Activated naive CD4-positive, alpha-beta T cell treated with anti-CD3 and anti-CD28 coated beads, Interleukin-2, amount 50 U/mL, for 24 hours (primary cell): ENCODE measurements around the gene STAT1.

Experiments
- H3K27ac Mint-ChIP-seq: one replicate; pipeline ENCODE4 v1.8.0; 2021; ENCODE audit warnings: mild to moderate bottlenecking, mixed read lengths
- H3K27me3 Mint-ChIP-seq: one replicate; pipeline ENCODE4 v1.8.0; 2021; ENCODE audit warnings: mixed read lengths
- H3K36me3 Mint-ChIP-seq: one replicate; pipeline ENCODE4 v1.8.0; 2021; ENCODE audit warnings: mixed read lengths
- H3K4me1 Mint-ChIP-seq: one replicate; pipeline ENCODE4 v1.8.0; 2021; ENCODE audit warnings: mixed read lengths
- H3K4me3 Mint-ChIP-seq: one replicate; pipeline ENCODE4 v1.8.0; 2021; ENCODE audit warnings: mild to moderate bottlenecking, mixed read lengths
- H3K9me3 Mint-ChIP-seq: one replicate; pipeline ENCODE4 v1.8.0; 2021; ENCODE audit warnings: mixed read lengths

Gene STAT1

DNA sequence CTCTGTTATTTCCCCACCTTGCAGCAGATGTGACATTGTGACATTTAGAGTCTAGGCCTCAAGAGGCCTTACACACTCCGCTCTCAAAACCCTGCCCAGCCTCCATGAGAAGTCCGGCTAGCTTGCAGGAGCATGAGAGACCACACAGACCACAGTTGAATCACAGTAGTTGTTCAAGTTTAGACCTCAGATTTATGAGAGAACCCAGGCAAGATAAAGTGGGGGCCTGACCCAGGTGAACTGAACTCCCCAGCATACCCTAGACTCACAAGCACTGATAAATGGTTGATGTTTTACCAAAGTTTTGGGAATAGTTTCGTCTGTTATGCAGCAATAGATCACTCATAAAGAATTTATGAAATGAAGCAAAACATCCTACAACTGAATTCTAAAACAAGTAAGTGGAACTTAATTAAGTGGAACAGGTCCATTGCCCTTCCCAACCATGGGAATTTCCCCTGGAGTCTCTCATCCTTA is 4.7 kb upstream of the STAT1 start:
- peak overlapping the region; percentile 93 for H3K27ac Mint-ChIP-seq
- peaks cover 10% of the 10 kb centered on the region for H3K9me3 Mint-ChIP-seq
- H3K27me3 Mint-ChIP-seq: no peaks in the 10 kb centered on the region
- H3K36me3 Mint-ChIP-seq: peaks cover 5% of the 10 kb centered on the region
- H3K4me3 Mint-ChIP-seq: peak overlapping the region; percentile 74
- H3K4me1 Mint-ChIP-seq: peaks cover 32% of the 10 kb centered on the region

DNA sequence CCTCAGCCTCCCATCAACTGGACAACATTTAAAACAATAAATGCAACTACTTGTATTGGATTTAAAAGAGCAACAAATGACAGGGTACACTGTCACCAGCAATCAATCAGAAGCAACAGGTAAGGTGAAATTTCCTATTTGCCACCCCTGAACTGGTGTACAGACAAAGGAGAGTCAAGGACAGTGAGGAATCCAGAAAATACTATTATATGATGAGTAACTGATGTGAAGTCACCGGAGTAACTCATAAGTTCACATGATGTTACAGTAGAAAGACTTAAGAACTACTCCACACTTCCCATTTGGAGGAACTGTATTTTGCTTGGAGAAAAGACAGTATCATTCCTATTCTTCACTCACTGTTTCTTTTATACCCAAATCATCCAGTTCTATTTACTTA is 4.1 kb upstream of the STAT1 start:
- Mint-ChIP-seq H3K4me3 (no peak overlapping the region), H3K36me3 (peaks cover 5% of the 10 kb centered on the region), H3K4me1 (peaks cover 32% of the 10 kb centered on the region), H3K27me3 (no peaks in the 10 kb centered on the region), H3K27ac (peak overlapping the region; percentile 93), H3K9me3 (peaks cover 10% of the 10 kb centered on the region)

- no peak overlapping the region for H3K27ac Mint-ChIP-seq
- peaks cover 10% of the 10 kb centered on the region for H3K9me3 Mint-ChIP-seq
- H3K4me1 Mint-ChIP-seq: peaks cover 38% of the 10 kb centered on the region
- no peak overlapping the region for H3K4me3 Mint-ChIP-seq
- H3K36me3 Mint-ChIP-seq: peaks cover 9% of the 10 kb centered on the region
- no peaks in the 10 kb centered on the region for H3K27me3 Mint-ChIP-seq
Measured at GRCh38 chr2:191015831-191016230, 1.9 kb upstream of the STAT1 start.

GRCh38 chr2:191015239-191015638 is 1.3 kb upstream of the STAT1 start:
- peaks cover 9% of the 10 kb centered on the region for H3K36me3 Mint-ChIP-seq
- peaks cover 10% of the 10 kb centered on the region for H3K9me3 Mint-ChIP-seq
- no peak overlapping the region for H3K27ac Mint-ChIP-seq
- peaks cover 41% of the 10 kb centered on the region for H3K4me1 Mint-ChIP-seq
- H3K4me3 Mint-ChIP-seq: no peak overlapping the region
- H3K27me3 Mint-ChIP-seq: no peaks in the 10 kb centered on the region

DNA sequence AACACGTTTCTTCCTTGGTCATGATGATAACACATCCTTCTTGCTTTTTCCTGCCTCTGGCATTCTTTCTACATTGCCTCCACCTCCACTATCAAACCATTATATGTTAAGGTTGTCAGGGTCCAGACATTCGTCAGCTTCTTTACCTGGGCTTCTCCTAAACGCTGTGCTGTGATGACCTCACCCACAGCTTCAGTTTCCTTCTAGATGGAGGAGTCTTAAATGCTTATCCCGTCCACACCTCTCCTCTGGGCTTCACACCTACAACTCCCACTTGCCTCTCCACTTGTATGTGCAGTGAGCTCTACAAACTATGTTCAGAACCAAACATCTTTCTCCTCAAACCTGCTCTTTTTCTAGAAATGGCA is 666 bp upstream of the STAT1 start:
- peaks cover 14% of the 10 kb centered on the region for H3K36me3 Mint-ChIP-seq
- no peak overlapping the region for H3K27ac Mint-ChIP-seq
- H3K9me3 Mint-ChIP-seq: peaks cover 10% of the 10 kb centered on the region
- no peak overlapping the region for H3K4me3 Mint-ChIP-seq
- H3K27me3 Mint-ChIP-seq: no peaks in the 10 kb centered on the region
- H3K4me1 Mint-ChIP-seq: peaks cover 45% of the 10 kb centered on the region

- Mint-ChIP-seq H3K27me3 (no peaks in the 10 kb centered on the region), H3K4me3 (no peak overlapping the region), H3K27ac (no peak overlapping the region), H3K36me3 (peaks cover 20% of the 10 kb centered on the region), H3K9me3 (peaks cover 10% of the 10 kb centered on the region), H3K4me1 (peaks cover 43% of the 10 kb centered on the region)
Measured at GRCh38 chr2:191013682-191013931, 364 bp downstream of the STAT1 start.

DNA sequence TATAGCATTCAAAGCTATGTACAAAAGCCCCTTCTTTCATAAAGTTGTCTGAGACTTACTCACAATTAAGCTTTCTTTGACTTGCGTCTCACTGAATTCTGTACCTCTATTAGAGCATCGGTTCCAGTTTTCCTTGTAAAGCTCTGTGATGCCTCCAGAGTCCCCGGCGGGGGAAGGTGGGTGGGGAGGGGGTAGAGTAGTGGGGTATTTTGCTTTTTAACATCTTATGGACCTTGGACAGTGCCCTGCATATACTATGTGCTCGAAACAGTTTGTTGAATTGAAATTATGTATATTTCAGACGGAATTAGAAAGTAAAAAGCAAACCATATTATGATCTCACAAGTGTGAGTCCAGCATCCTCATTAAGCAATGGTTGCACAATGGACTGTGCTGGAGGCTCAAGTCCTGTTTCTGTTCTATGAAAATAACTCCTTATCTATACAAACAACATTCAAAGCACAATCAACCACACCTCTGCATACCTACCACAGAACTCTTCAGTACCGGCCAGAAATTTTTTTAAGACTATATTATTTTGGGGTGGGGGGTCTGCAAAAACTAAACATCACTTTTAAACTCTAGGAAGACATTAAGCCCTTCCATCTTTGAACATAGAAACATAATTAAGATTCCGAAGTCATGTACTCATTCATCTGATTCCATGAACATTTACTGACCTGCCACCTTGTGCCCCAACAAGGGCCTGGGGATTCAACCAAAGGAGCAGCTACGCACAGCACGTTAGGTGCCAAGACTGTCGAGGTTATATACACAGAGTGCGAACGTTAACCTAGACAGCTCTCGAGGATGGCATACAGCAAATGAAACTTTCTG is 908 bp downstream of the STAT1 start:
- peaks cover 10% of the 10 kb centered on the region for H3K9me3 Mint-ChIP-seq
- H3K4me1 Mint-ChIP-seq: peaks cover 43% of the 10 kb centered on the region
- no peaks in the 10 kb centered on the region for H3K27me3 Mint-ChIP-seq
- H3K27ac Mint-ChIP-seq: no peak overlapping the region
- no peak overlapping the region for H3K4me3 Mint-ChIP-seq
- H3K36me3 Mint-ChIP-seq: peaks cover 25% of the 10 kb centered on the region

GRCh38 chr2:191012346-191012745 is 1.6 kb downstream of the STAT1 start:
- peaks cover 29% of the 10 kb centered on the region for H3K36me3 Mint-ChIP-seq
- H3K27ac Mint-ChIP-seq: no peak overlapping the region
- no peak overlapping the region for H3K4me3 Mint-ChIP-seq
- peaks cover 10% of the 10 kb centered on the region for H3K9me3 Mint-ChIP-seq
- peaks cover 43% of the 10 kb centered on the region for H3K4me1 Mint-ChIP-seq
- H3K27me3 Mint-ChIP-seq: no peaks in the 10 kb centered on the region

DNA sequence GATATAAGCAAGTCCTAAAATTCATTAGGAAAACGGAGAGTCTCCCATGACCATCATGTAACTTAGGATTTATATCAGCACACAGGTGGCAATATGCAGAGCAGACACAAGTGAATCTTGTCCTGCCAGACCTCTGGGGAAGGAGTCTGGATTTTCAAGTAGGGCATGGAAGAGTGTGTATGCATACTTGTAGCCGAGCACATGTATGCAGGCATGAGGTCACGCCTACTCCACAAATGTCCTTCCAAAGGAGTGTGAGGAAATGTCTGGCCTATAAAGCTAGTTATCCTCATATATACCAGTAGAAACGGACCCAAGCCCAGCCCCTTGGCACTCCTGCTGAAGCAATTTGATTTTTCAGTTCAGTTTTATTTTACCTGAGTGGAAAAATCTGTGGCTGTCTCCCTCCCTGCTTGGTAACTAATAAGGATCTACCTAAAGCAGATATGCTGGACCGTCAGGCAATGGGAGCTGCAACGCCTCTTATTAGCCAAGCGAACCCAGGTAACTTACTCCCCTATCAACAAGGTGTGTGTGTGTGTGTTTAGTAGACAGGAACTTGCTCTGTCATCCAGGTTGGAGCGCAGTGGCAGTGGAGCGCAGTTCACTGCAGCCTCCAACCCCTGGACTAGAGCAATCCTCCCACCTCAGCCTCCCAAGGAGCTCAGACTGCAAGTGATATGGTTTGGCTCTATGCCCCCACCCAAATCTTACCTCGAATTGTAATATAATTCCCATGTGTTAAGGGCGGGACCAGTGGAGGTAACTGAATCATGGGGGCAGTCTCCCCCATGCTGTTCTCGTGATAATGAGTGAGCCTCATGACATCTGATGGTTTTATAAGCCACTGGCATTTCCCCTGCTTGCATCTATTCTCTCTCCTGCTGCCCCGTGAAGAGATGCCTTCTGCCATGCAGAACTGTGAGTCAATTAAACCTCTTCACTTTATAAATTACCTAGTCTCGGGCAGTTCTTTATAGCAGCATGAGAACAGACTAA is 2.8 kb downstream of the STAT1 start:
- H3K4me3 Mint-ChIP-seq: no peak overlapping the region
- H3K9me3 Mint-ChIP-seq: peaks cover 10% of the 10 kb centered on the region
- H3K27ac Mint-ChIP-seq: peak overlapping the region; percentile 83
- peaks cover 45% of the 10 kb centered on the region for H3K4me1 Mint-ChIP-seq
- H3K36me3 Mint-ChIP-seq: peaks cover 33% of the 10 kb centered on the region
- no peaks in the 10 kb centered on the region for H3K27me3 Mint-ChIP-seq

DNA sequence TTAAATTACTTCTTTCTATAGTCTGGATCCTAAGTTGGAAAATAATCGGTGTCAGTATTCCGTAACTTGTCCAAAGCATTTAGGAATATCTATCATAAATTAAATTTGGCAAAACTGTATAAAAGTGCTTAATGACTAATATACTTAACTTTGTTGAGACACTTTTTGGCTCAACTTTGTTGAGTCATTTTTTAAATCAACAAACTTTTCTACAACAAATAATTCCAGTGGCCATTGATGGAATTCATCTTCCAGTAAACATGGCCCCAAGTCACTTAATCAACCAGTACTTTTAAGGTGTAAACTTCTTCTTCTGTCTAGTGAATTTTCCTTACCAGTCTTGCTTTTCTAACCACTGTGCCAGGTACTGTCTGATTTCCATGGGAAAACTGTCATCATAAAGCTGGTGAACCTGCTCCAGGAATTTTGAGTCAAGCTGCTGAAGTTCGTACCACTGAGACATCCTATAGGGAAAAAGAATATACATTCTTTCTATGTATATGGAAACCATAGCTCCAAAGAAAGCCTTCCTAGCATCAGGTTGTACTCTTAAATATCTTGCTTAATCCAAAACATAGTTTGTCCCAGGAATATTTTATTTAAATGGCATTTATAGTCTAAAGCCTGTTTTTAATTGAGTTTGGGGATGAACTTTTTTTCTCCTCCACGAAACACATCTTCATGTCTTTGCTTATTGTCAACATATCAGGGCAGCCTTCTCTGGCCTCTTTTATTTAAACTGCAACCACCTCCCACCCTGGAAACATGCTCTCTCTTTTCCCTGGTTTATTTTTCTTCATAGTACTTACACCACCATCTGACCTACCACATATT is 4.2 kb downstream of the STAT1 start:
- peaks cover 39% of the 10 kb centered on the region for H3K36me3 Mint-ChIP-seq
- H3K27ac Mint-ChIP-seq: peak overlapping the region; percentile 83
- H3K4me3 Mint-ChIP-seq: peak overlapping the region; percentile 85
- H3K4me1 Mint-ChIP-seq: peaks cover 54% of the 10 kb centered on the region
- H3K27me3 Mint-ChIP-seq: no peaks in the 10 kb centered on the region
- peaks cover 6% of the 10 kb centered on the region for H3K9me3 Mint-ChIP-seq

- Mint-ChIP-seq H3K27ac (peak overlapping the region; percentile 82), H3K9me3 (peaks cover 6% of the 10 kb centered on the region), H3K27me3 (no peaks in the 10 kb centered on the region), H3K36me3 (peaks cover 53% of the 10 kb centered on the region), H3K4me1 (peaks cover 68% of the 10 kb centered on the region), H3K4me3 (peak overlapping the region; percentile 79)
Measured at GRCh38 chr2:191008286-191008685, 5.7 kb downstream of the STAT1 start.

- H3K36me3 Mint-ChIP-seq: peaks cover 61% of the 10 kb centered on the region
- H3K4me1 Mint-ChIP-seq: peaks cover 79% of the 10 kb centered on the region
- H3K27ac Mint-ChIP-seq: peak overlapping the region; percentile 85
Measured at GRCh38 chr2:191006997-191007783, 6.8 kb downstream of the STAT1 start.

DNA sequence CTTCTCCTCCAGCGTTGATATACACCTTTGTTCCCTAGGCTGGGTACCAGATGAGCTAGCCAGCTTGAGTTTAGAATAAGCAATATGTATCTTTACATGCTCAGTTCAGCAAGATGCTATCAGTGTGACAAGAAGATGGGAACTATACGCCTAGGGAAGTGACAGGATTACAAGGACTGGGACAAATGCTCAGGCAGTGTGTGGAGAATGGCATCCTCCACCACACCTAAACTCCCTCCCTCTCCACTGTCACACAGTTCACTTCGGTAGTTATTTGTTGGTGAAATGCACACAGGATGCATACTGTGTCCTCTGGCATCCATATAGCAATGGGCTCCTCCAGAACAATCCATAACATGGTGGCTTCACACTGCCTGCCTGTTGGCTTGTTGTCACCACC is 7.7 kb downstream of the STAT1 start:
- H3K27ac Mint-ChIP-seq: peak overlapping the region; percentile 85
- no peaks in the 10 kb centered on the region for H3K27me3 Mint-ChIP-seq
- H3K36me3 Mint-ChIP-seq: peaks cover 61% of the 10 kb centered on the region
- H3K9me3 Mint-ChIP-seq: peaks cover 6% of the 10 kb centered on the region
- H3K4me1 Mint-ChIP-seq: peaks cover 82% of the 10 kb centered on the region
- H3K4me3 Mint-ChIP-seq: no peak overlapping the region

More at GRCh38 chr2:191006997-191007783, 6.8 kb downstream of the STAT1 start:
- Mint-ChIP-seq H3K9me3 (peaks cover 6% of the 10 kb centered on the region), H3K27me3 (no peaks in the 10 kb centered on the region), H3K4me3 (peak overlapping the region; percentile 69)

GRCh38 chr2:191003405-191004309 is 10.3 kb downstream of the STAT1 start:
- H3K9me3 Mint-ChIP-seq: peaks cover 6% of the 10 kb centered on the region

More at GRCh38 chr2:191003405-191004309, 10.3 kb downstream of the STAT1 start:
- H3K27ac Mint-ChIP-seq: peak overlapping the region; percentile 65
- H3K36me3 Mint-ChIP-seq: peaks cover 59% of the 10 kb centered on the region
- H3K4me1 Mint-ChIP-seq: peaks cover 80% of the 10 kb centered on the region
- H3K4me3 Mint-ChIP-seq: no peak overlapping the region
- H3K27me3 Mint-ChIP-seq: no peaks in the 10 kb centered on the region
